ENCODE measurements around the gene CAB39.

Gene CAB39

GRCh38 chr2:230865307-230865765 lies 152.7 kb downstream of the CAB39 start:
- no peak for DNase-seq

DNA sequence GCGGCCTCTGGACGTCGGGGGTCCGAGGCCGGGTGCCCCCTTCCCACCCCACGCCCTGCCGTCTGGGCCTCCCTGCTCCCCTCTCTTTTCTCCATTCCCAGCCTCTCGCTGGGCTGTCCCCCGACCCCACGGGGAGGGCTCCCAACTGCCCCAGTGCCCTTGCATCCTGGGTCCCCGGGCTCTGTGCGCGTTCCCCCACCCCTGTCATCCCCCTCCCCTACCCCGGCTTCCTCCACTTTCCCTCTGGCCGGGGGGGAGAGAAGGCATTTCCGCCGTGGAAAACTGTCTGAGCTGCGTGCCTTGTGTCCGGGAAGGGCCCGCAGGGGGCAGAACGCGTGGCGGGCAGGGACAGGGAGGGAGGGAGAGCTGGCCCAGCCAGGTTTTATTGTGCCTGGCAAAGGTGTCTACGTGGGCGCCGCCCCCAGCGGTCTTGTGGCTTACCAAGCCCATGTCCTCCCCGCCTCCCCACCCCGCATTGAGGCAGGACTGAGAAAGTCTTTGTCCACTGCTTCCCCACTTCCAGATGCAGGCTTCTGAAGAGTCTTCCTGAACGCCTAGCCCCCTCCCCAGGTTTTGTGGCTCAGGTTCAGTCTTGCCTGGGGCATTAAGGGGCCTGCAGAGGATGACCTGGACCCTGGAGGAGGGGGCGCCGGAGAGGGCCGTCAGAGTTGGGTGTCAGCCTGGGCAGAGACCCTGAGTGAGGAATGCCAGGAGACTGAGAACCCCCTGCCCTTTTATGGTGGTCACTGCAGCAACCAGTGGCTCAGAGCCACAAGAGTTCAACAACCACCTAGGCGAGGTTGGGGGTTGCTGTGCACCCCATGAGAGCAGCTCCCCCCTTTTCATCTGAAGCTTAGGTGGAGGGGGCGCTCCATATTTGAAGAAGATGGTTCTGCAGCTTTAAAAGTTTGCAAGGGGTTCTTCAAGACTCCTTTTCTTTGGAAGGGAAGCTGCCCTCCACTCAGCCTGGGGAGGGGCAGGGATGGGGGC lies 153.4 kb downstream of the CAB39 start:
- DNase-seq = peak; percentile 38

- DNase-seq = peak; percentile 63
Measured at GRCh38 chr2:230866756-230867523, 154.3 kb downstream of the CAB39 start.

DNA sequence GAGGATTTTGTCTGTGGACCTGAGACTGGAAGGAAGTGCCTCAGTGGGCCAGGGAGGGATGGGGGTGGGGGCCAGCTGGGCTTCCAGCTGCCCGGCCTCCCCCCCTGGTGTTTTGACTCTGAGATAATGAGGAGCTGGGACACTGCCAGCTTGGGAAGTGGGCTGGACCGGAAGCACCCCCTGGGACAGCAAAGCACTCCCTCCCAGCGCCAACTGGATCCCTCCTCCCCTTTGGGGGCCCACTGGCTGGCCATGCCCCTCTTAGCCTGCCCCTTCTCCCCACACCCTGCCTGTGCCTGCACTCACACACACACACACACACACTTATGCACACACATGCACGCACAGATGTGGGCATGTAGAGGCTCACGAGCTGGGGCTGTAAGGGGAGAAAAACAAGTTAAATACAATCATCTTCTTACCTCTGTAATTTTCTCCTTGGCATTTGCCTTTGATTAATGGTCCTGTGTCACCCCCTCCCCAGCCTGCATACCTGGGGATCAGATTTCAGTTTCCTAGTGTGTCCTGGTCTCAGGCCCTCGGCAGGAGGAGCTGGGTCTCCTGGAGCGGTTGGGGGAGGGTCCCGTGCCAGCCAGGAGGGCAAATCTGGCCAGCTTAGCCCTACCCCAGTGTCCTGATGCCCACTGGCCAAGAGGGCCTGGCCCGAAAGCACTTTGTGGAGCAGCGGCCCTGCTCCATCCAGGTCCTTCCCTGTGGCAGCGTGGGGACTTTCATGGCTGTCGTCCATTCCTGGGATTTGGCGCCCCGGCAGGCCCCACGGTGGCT lies 155.7 kb downstream of the CAB39 start:
- no peak for DNase-seq

DNA sequence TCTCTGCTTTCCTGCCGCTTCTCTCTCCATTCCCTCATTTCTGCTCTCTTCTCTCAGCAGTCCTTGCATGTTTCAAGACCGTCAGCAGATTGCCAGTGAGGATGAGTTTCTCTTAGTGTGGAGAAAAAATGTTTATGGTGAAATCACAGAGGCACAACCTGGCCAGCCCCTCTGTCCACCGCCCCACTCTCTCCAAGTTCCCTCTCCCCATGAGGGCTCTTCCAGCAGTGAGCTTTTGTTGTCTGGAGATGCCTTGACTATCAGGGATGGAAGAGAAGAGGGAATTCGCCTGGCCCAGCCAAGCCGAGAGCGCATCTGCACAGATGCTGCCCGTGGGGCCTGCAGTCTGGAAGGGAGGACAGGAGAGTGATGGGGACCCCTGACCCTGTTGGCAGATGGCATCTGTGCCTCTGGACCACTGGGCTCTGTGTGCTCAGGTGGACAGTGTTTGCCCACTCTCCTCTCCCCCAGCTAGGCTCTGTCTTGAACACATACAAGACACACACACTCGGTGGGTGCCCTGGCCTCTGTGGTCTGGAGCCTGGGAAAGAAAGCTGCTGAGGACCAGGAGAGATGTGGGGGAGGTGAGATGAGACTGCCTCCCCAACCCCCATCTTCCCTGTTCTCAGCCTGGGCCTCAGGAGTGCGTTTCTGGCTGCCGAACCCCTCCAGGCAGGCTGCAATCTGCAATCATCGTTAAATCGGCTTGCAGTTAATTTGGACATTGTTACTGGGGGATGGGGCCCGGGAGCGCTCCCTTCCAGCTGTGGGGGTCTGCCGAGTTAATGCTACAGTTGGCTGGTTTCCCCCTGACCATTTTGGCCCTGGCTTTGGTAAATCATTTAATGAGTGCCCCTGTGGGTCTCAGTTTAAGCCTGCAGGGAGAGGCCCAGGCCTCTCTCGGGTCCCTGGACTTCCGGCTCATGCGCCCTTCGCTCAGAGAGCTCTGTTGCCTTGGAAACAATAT lies 156.6 kb downstream of the CAB39 start:
- no peak for DNase-seq

GRCh38 chr2:230869914-230870543 lies 157.4 kb downstream of the CAB39 start:
- DNase-seq = no peak
